Colonic mucosa (tissue), 4 donors: ENCODE results near the gene JOSD1. TPM values are rescaled to one million over a fixed set of nuclear protein-coding genes. Genes with fewer than 3 reads are reported as not detected.

ENCODE experiments used
- DNase-seq: peaks from one replicate; pipeline ENCODE4 v3.0.0-alpha.2; 2020
- H3K27ac ChIP-seq: fragments of 200-600 bp; one replicate; pipeline ENCODE4 v1.8.0; 2021
- H3K27me3 ChIP-seq: fragments of 200-600 bp; one replicate; pipeline ENCODE4 v1.8.0; 2021
- H3K36me3 ChIP-seq: fragments of 200-600 bp; one replicate; pipeline ENCODE4 v1.8.0; 2021
- H3K4me1 ChIP-seq: fragments of 200-600 bp; one replicate; pipeline ENCODE4 v1.8.0; 2021; ENCODE audit warnings: mild to moderate bottlenecking
- H3K4me3 ChIP-seq: fragments of 200-600 bp; one replicate; pipeline ENCODE4 v1.8.0; 2021
- H3K9ac ChIP-seq, 2 donors: one replicate each; pipeline ENCODE4 v1.7.0; 2013; ENCODE audit warnings: control low read depth in 2 of 2, low read depth in 2 of 2, low read length in 2 of 2
- H3K9me3 ChIP-seq: fragments of 200-600 bp; one replicate; pipeline ENCODE4 v1.8.0; 2021
- CTCF ChIP-seq: fragments of 200-600 bp; IDR thresholded peaks from one replicate; pipeline ENCODE4 v1.8.0; 2022; ENCODE audit warnings: antibody characterized with exemption, mild to moderate bottlenecking
- intact Hi-C: fragments of 100-400 bp; cut with DNase I; formaldehyde crosslinking; loops from one replicate; pipeline ENCODE4 v1.14.1; 2022
- total RNA-seq, 2 donors: library from RNA; stranded (reverse); fragmentation: NEBNext Ultra II Directional in 1 of 2; extraction: Animal tissue kit (Norgen Biotek cat#: 25700) in 1 of 2; gene quantifications; one replicate each; pipeline ENCODE4 v1.2.1, GENCODE V29; 2021
- donor health status: healthy.
- donor health status: DM: no; HTN: no; CAD: no.
- donor health status: DM: no; HTN: no; CAD: no.

The JOSD1 gene
- total RNA-seq, 2 donors from 2014 or later = 52.4 to 108 TPM

GRCh38 chr22:38715852-38716251, 15.1 kb upstream of the JOSD1 start:
- H3K4me3 ChIP-seq = no peak overlapping the region
- no peak overlapping the region for H3K27ac ChIP-seq
- H3K9ac ChIP-seq = no peak overlapping the region
- no peak for TF ChIP-seq CTCF
- no peak for DNase-seq
- intact Hi-C loops = no loop called here
- H3K9me3 ChIP-seq = no peaks in the 10 kb centered on the region
- H3K4me1 ChIP-seq = no peaks in the 10 kb centered on the region
- peaks cover 15% of the 10 kb centered on the region for H3K36me3 ChIP-seq
- no peaks in the 10 kb centered on the region for H3K27me3 ChIP-seq

- intact Hi-C loops = no loop called here
- no peak overlapping the region for H3K9ac ChIP-seq
- H3K4me1 ChIP-seq = no peaks in the 10 kb centered on the region
- H3K4me3 ChIP-seq = no peak overlapping the region
- TF ChIP-seq CTCF = no peak
- no peaks in the 10 kb centered on the region for H3K9me3 ChIP-seq
- peaks cover 12% of the 10 kb centered on the region for H3K36me3 ChIP-seq
- no peak overlapping the region for H3K27ac ChIP-seq
- H3K27me3 ChIP-seq = no peaks in the 10 kb centered on the region
- no peak for DNase-seq
These were observed 14.5 kb upstream of the JOSD1 start for GRCh38 chr22:38715176-38715764.

- H3K4me1 ChIP-seq = no peaks in the 10 kb centered on the region
- no peak overlapping the region for H3K4me3 ChIP-seq
- TF ChIP-seq CTCF = no peak
- H3K9me3 ChIP-seq = no peaks in the 10 kb centered on the region
- no peak for DNase-seq
- H3K27ac ChIP-seq = no peak overlapping the region
- no peaks in the 10 kb centered on the region for H3K27me3 ChIP-seq
- no peak overlapping the region for H3K9ac ChIP-seq
- intact Hi-C loops = no loop called here
- peaks cover 11% of the 10 kb centered on the region for H3K36me3 ChIP-seq
These were observed 13.2 kb upstream of the JOSD1 start for GRCh38 chr22:38713921-38714320.

- Histone ChIP-seq H3K9ac (no peak overlapping the region), H3K27ac (no peak overlapping the region), H3K36me3 (peaks cover 11% of the 10 kb centered on the region), H3K4me3 (no peak overlapping the region), H3K4me1 (peaks cover 9% of the 10 kb centered on the region), H3K27me3 (no peaks in the 10 kb centered on the region), H3K9me3 (no peaks in the 10 kb centered on the region)
- no peak for TF ChIP-seq CTCF
- no peak for DNase-seq
- intact Hi-C loops = no loop called here
These were observed 11.9 kb upstream of the JOSD1 start for GRCh38 chr22:38712486-38713207.

DNA sequence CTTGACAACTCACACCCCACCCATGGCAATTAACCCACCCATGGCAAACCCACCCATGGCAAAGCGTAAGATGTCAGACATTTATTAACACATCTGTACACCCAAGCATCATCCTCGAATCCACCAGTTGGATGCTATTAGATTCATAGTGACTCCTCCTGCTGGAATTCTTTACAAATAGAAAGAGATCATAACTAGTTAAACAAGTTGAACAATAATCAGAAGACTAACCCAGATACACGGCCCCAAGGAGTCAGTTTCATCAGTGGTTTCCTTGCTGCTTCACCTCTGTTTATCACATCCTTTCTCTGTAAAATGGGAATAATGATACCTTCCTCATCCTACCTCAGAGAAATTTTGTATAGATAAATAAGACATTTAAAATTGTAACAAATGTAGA, 10.1 kb upstream of the JOSD1 start:
- peaks cover 9% of the 10 kb centered on the region for H3K4me1 ChIP-seq
- no peak overlapping the region for H3K27ac ChIP-seq
- H3K4me3 ChIP-seq = no peak overlapping the region
- H3K27me3 ChIP-seq = no peaks in the 10 kb centered on the region
- peaks cover under 1% of the 10 kb centered on the region for H3K36me3 ChIP-seq
- no peak overlapping the region for H3K9ac ChIP-seq
- DNase-seq = no peak
- no peak for TF ChIP-seq CTCF
- H3K9me3 ChIP-seq = no peaks in the 10 kb centered on the region
- intact Hi-C loops = no loop called here
